CD4-positive, alpha-beta T cell treated with Interleukin-17A for 4 hours (primary cell): ENCODE data around the gene EIF5A.
A peak's percentile ranks its signal among the peaks of the same experiment; 100 is the strongest.
"Not testable (repeated sequence)": the region's sequence is repeated elsewhere in the genome, so short reads cannot be mapped to it uniquely, and the experiment has no call there.

Experiments used
- DNase-seq: peaks from one replicate; pipeline ENCODE4 v3.0.0-alpha.2; 2020; ENCODE audit warnings: mixed read lengths

Gene EIF5A

DNA sequence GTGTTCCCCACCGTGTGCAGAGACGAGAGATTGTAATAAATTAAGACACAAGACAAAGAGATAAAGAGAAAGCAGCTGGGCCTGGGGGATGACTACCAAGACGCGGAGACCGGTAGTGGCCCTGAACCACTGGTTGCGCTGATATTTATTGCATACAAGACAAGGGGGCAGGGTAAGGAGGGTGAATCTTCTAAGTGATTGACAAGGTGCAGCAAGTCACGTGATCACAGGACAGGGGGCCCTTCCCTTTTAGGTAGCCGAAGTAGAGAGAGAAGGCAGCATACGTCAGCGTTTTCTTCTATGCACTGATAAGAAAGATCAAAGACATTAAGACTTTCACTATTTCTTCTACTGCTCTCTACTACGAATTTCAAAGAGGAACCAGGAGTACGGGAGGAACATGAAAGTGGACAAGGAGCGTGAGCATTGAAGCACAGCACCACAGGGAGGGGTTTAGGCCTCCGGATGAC, 25.2 kb downstream of the EIF5A start:
- DNase-seq, result not testable (repeated sequence)

- no peak for DNase-seq
Measured at GRCh38 chr17:7334938-7335538, 27.6 kb downstream of the EIF5A start.

DNA sequence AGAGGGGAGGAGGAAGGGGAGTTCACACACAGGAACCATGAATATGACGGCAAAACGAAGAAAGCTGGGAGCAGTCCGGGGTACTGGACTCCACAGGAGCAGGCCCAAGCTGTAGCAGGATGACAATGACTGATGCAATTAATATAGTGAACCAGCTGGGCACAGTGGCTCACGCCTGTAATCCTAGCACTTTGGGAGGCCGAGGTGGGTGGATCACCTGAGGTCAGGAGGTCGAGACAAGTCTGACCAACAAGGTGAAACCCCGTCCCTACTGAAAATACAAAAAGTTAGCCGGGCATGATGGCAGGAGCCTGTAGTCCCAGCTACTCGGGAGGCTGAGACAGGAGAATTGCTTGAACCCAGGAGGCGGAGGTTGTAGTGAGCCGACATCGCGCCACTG, 28.3 kb downstream of the EIF5A start:
- DNase-seq, result not testable (repeated sequence)

DNA sequence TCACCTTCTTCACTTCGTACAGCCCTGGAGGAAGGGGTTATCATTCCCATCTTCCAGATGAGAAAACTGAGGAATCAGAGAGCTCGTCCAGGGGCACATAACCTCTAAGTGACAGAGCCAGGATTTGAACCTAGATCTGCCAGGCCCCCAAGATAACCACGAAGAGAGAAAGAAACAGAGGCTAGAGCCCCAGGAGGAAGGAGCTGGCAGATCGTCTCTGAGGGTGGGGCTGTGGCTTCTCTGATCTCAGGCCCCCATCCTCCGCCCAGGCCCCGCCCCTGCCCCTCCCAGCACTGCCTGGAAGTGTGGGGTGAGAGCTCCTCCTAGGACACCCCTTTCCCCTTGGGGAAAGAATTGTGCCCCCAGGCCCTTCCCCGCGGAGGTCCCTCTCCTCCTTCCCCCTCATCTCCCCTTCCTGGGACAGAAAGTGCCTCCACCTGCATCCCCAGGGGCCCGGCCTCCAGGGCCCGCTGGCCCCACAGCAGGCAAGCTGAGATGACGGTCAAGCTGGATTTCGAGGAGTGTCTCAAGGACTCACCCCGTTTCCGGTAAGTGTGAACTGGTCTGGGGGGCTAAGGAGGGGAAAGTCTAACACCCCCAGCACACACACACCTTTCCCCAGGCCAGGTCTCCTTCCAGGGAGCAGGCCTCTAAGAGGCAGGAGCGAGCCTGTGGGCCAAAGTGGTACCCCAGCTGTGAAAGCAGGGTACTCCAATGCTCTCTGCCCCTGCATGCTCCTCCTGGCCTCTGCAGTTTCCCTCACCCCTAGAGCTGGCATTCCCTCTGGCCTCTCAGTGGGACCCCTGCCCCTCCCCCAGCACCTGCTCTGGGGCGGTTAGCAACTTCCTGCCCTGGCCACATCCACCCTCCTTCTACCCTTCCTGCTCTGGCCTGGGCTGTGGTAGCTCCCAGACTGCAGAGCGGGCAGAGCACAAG, 29.1 kb downstream of the EIF5A start, which contains the start of gene ACAP1:
Gene ACAP1 (plus strand): TSS at position 290 of the 936 bp plus-strand sequence. CDS start 206 bp downstream, at position 496.
- peak; percentile 96 for DNase-seq

GRCh38 chr17:7337600-7337999, 30.2 kb downstream of the EIF5A start:
- DNase-seq, result not testable (repeated sequence)

DNA sequence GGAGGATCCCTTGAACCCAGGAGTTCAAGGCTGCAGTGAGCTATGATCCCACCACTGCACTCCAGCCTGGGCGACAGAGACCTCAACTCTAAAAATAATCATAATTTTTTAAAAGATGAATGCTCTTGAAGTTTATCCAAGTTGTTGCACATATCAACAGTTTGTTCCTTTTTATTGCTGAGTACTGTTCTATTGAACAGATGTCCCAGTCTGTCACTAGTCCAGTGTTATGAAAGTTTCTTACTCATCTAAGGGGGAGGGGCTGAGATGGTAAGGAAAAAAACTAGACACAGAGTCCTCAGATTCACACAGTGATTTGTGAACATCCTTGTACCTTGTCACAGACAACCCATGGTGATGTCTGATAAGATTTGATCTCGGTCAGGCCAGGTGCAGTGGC, 32.8 kb downstream of the EIF5A start:
- no peak for DNase-seq

DNA sequence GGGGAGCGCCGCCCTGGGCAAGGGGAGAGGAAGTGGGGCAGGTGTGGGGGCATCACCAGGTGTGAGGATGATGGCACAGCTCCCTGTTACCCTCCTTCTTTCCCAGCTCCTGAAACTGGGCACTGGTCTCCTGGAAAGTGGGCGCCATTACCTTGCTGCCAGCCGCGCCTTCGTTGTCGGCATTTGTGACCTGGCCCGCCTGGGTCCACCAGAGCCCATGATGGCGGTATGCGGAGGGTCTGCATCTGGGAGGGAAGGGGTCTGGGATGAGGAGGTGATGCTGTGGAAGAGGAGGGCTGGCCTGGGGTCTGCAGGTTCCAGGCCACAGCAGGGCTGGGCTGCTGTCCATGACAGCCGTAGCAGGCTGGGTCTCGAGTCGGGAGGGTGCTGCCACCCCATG, 34.4 kb downstream of the EIF5A start:
- no peak for DNase-seq

- no peak for DNase-seq
Measured at GRCh38 chr17:7343250-7343649, 35.8 kb downstream of the EIF5A start.

DNA sequence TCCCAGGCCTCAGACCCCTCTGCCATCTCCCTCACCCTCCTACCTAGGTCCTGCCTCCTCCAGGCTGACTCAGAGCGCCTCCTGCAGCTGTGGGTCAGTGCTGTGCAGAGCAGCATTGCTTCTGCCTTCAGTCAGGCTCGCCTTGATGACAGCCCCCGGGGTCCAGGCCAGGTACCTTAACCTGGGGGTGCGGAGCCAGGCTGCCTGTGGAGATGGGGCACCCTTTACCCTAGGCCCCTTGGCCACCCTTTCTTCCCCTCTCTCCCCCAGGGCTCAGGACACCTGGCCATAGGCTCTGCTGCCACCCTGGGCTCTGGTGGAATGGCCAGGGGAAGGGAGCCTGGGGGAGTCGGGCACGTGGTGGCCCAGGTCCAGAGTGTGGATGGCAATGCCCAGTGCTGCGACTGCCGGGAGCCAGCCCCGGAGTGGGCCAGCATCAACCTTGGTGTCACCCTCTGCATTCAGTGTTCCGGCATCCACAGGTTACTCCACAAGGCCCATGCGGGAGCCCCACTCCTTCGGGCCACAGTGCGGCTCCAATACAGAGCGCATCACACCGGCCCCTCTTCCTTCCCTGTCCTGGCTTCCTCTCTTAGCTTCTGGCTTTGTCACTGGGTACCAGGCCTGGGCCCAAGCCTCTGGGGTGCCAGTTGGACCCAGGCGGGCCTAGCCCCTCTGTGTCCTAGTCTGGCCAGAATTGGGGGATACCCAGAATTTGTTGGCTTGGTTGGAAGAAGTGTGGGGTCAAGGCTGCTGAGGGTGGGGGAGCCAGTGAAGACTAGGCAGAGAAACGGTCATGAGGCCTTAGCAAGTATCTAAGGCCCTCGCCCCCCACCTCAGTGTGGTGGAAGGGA, 39.6 kb downstream of the EIF5A start:
- no peak for DNase-seq

DNA sequence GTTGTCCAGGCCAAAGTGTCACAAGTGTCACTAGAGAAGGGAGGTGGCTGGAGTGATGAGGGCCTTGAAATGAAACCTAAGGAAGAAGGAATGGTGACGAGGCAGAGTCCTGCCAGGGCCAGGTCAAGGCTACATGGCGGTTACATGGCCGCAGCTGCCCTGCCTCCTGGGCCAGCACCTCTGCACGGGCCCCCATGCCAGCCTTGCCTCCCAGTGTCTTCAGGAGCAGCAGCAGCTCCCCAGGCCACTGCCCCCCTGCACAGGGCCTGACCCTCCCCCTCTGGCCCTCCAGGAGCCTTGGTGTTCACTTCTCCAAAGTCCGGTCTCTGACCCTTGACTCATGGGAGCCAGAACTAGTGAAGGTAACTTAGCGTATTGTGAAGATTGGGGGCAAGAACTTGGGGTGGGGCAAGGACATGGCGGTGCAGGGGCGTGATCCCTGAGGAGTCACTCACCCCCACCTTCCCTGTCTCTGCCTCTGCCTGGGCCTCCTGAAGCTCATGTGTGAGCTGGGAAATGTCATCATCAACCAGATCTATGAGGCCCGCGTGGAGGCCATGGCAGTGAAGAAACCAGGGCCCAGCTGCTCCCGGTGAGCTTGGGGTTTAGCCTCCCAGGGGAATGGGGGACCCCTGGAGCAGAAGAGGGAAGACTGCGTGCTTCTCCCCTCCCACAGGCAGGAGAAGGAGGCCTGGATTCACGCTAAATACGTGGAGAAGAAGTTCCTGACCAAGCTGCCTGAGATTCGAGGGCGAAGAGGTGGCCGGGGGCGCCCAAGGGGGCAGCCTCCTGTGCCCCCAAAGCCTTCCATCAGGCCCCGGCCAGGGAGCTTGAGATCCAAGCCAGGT, 40.4 kb downstream of the EIF5A start:
- no peak for DNase-seq

DNA sequence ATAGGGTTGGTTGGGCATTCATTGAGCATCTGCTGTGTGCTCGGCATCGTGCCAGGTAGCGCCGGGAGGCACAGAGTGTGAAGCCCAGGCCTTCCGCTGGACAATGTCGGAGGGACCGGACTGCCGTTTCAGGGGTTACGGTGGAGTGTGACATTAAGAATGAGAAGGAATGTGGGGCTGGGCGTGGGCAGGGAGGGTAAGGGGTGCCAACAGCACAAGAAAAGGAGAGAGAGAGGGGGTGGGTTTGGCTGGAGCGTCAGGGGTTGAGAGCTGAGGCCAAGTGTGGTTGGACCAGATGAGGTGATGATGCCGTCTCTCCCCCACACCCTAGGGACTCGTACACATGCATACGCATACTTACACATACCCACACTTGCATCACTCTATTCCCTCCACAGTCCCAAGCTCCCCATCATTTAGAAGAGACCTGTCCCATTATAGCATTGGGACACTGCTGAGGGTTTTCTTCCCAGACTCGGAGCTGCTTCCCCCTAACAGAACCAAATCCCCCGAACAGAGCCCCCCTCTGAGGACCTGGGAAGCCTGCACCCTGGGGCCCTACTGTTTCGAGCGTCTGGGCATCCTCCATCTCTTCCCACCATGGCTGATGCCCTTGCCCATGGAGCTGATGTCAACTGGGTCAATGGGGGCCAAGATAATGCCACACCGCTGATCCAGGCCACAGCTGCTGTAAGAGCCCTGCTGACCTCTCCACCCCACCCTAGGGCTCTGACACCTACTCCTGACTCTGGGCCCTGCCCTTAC, 41.2 kb downstream of the EIF5A start:
- no peak for DNase-seq

DNA sequence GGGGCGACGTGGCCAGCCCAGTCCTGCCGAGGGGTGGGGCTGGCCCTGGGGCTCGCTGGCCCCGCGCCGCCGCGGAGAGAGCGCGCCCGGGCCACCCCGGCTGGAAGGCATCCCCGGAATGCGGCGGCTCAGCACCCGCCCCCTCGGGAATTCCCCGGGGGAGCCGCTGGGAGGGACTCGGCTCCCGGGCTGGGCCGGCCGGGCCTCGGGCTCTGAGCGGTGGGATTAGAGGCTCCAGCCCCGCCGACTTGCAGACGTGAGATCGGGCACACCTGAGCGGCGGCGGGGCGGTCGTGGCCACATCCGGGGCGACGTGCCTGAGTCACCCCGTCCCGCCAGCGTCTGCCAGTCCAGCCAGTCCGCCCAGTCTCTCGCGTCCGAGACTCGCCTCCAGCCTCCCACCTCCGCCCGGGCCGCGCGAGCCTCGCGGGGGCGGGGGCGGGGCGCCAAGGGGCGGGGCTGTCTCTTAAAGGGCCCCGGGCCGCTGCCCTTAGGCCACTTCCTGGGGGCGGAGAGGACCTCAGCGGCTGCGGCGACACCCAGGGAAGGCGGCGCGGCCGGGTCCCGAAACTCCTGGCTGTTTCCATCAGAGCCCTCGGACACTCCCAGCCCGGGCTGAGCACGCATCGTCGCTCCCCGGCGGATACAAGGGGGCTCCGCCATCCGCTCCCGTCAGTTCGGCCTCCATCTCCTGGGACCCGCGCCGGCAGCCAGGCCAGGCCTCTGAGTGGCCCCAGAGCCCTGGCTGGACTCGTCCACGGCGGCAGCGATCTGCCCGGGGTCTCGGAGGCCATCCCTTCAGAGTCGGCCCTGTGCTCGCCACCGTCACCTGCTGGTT, 44.5 kb downstream of the EIF5A start, which contains the start of gene KCTD11:
Gene KCTD11 (plus strand): TSS at position 498 of the 838 bp plus-strand sequence.
- DNase-seq, result peak; percentile 85

- peak; percentile 26 for DNase-seq
Measured at GRCh38 chr17:7352503-7352889, 45.1 kb downstream of the EIF5A start.

DNA sequence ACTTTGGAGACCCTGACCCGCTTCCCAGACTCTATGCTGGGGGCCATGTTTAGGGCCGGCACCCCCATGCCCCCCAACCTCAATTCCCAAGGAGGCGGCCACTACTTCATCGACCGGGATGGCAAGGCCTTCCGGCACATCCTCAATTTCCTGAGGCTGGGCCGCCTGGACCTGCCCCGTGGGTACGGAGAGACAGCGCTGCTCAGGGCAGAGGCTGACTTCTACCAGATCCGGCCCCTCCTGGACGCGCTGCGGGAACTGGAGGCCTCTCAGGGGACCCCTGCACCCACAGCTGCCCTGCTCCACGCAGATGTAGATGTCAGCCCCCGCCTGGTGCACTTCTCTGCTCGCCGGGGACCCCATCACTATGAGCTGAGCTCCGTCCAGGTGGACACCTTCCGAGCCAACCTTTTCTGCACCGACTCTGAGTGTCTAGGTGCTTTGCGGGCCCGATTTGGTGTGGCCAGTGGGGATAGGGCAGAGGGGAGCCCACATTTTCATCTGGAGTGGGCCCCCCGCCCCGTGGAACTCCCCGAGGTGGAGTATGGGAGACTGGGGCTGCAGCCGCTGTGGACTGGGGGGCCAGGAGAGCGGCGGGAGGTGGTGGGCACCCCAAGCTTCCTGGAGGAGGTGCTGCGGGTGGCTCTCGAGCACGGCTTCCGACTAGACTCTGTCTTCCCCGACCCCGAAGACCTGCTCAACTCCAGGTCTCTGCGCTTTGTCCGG, 45.6 kb downstream of the EIF5A start:
- no peak for DNase-seq

- peak; percentile 35 for DNase-seq
Measured at GRCh38 chr17:7354262-7354843, 46.9 kb downstream of the EIF5A start.

GRCh38 chr17:7355053-7355452, 47.6 kb downstream of the EIF5A start, which contains the start of gene TMEM95:
TMEM95 (plus strand) TSS chr17:7355156; CDS start chr17:7355205, 49 bp downstream.
- no peak for DNase-seq

DNA sequence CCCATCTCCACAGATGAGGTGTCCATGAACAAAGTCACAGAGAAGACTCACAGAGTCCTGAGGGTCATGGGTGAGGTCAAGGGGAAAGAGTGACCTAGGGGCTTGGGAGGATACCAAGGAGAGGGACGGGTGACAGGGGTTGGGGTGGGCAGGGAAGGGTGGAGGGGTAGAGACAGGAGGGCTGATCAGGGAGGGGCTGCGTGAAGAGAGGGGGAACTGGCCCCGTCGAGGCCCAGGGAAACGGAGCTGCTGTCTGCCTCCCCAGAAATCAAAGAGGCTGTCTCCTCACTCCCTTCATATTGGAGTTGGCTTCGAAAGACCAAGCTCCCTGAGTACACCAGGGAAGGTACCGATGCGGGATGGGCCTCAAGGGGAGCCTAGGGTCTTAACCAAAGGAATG, 48.1 kb downstream of the EIF5A start:
- DNase-seq, result no peak

- DNase-seq, result peak; percentile 92
Measured at GRCh38 chr17:7356072-7356549, 48.7 kb downstream of the EIF5A start.

GRCh38 chr17:7356756-7357155, 49.3 kb downstream of the EIF5A start:
- no peak for DNase-seq
